Psoas muscle (tissue), 8 donors: ENCODE results near the gene PAPPA. TPM values are rescaled to one million over a fixed set of nuclear protein-coding genes. Genes with fewer than 3 reads are reported as not detected.

Source experiments
- ATAC-seq, 4 donors: fragments of 200-7000 bp; cut with Tn5 transposase; one replicate each; pipeline ENCODE4 v1.9.1; 2020; ENCODE audit warnings: moderate library complexity in 3 of 4, mild to moderate bottlenecking in 2 of 4
- DNase-seq, 2 donors: peaks; one replicate each; pipeline ENCODE4 v3.0.0-alpha.2; 2020
- H3K27ac ChIP-seq: fragments of 200-600 bp; one replicate; pipeline ENCODE4 v1.8.0; 2022
- H3K27me3 ChIP-seq, 3 donors: fragments of 200-600 bp in 1 of 3; one replicate each; pipeline versions ENCODE4 v1.6.1 to v1.8.0; 2013 to 2022; ENCODE audit warnings: low read length in 2 of 3, mild to moderate bottlenecking in 2 of 3, moderate library complexity in 1 of 3; ENCODE audit not compliant: insufficient read depth in 3 of 3
- H3K36me3 ChIP-seq, 2 donors: fragments of 200-600 bp in 1 of 2; one replicate each; pipeline versions ENCODE4 v1.6.1 to v1.8.0; 2013 to 2022; ENCODE audit warnings: low read depth in 1 of 2, mild to moderate bottlenecking in 1 of 2, moderate library complexity in 1 of 2; ENCODE audit not compliant: insufficient read depth in 1 of 2
- H3K4me1 ChIP-seq: fragments of 200-600 bp; one replicate; pipeline ENCODE4 v1.8.0; 2022
- H3K4me3 ChIP-seq: fragments of 200-600 bp; one replicate; pipeline ENCODE4 v1.8.0; 2022; ENCODE audit warnings: mild to moderate bottlenecking
- H3K9me3 ChIP-seq: fragments of 200-600 bp; one replicate; pipeline ENCODE4 v1.8.0; 2022
- CTCF ChIP-seq: fragments of 200-600 bp; IDR thresholded peaks from one replicate; pipeline ENCODE4 v1.8.0; 2022; ENCODE audit warnings: antibody characterized with exemption
- WGBS, 3 donors: extraction: QIAGEN DNeasy Blood & Tissue Kit; methylation state at CpG; one replicate each; pipeline versions ENCODE4 v1.1.6 to v1.1.7; 2013; 5-methylcytosine and 5-hydroxymethylcytosine counted together
- intact Hi-C, 2 donors: fragments of 100-400 bp; cut with DNase I; formaldehyde crosslinking; loops; one replicate each; pipeline versions ENCODE4 v1.11.0 to v1.14.2; 2022
- polyA plus RNA-seq, 3 donors: library from polyadenylated mRNA; stranded (reverse); fragments of 200-250 nt; gene quantifications; one replicate each; pipeline ENCODE4 v1.2.3, GENCODE V29; 2013
- total RNA-seq, 4 donors: library from RNA; stranded (reverse); fragmentation: NEBNext Ultra II Directional in 2 of 4; extraction: Animal tissue kit (Norgen Biotek cat#: 25700) in 2 of 4; gene quantifications; one replicate each; pipeline versions ENCODE4 v1.2.1 to v1.2.4, GENCODE V29; 2021 to 2023
- donor health status: healthy with polysubstance abuse.
- donor health status: DM: no; HTN: no; CAD: no; lungs with moderate emphysema.
- donor health status: Bipolar disorder and iron deficiency.
- donor health status: healthy.
- donor health status: DM: yes; HTN: yes; CAD: no.
- donor health status: DM: no; HTN: no; CAD: no.
- donor health status: DM: no; HTN: no; CAD: no.
- donor health status: DM: yes; HTN: yes; CAD: no.

The PAPPA gene
- total and polyA plus RNA-seq, 7 donors: 0.07 to 0.88 (median 0.61) TPM

- H3K4me1 ChIP-seq: no peaks in the 10 kb centered on the region
- intact Hi-C loops: loop anchor here in 1 of 2 donors (5.0 kb wide), 1 partner anchor 424 kb away; no protein-coding TSS in a partner anchor
- no peaks in the 10 kb centered on the region for H3K36me3 ChIP-seq
- H3K27ac ChIP-seq: no peak overlapping the region
- no peak for TF ChIP-seq CTCF
- DNase-seq (no peak), ATAC-seq (no peak)
- 76 to 87% (median 77%) methylated on average over 4 of the region's 4 CpGs for WGBS, 3 donors
- H3K4me3 ChIP-seq: no peak overlapping the region
- H3K27me3 ChIP-seq: peaks cover 0 to 15% (median 6%) of the 10 kb centered on the region in 3 donors
- no peaks in the 10 kb centered on the region for H3K9me3 ChIP-seq
Observed at GRCh38 chr9:116147821-116148220, 5.8 kb upstream of the PAPPA start.

DNA sequence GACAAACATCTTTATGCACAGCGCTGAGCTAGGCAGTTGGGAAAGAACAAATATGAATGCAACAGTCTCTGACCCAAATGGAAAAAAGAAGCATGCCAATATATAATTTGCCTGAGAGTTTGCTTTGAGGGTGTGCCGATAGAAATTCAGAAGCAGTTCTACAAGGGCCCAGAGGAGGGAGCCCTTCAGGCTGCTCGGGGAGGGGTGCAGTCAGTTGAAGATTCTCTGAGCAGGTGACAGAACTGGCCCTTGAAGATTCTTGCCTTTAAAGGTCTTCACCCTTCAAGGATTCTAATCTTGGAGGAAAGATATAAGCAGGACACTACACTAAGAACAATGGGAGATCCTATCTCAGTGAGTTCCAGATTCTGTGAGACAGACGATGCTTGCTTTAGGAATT is 3.7 kb upstream of the PAPPA start:
- peak; percentile 51 for TF ChIP-seq CTCF
- WGBS, 3 donors: 18 to 21% (median 20%) methylated on average over 4 of the region's 4 CpGs
- no peak for DNase-seq
- Histone ChIP-seq H3K9me3 (no peaks in the 10 kb centered on the region), H3K36me3 (no peaks in the 10 kb centered on the region), H3K27ac (no peak overlapping the region), H3K27me3 (peaks cover 3 to 29% (median 3%) of the 10 kb centered on the region in 3 donors), H3K4me3 (no peak overlapping the region), H3K4me1 (peaks cover 3% of the 10 kb centered on the region)
- intact Hi-C loops: loop anchor here (2.0 to 10.0 kb wide), 7 partner anchors 63 to 558 kb away; no protein-coding TSS in a partner anchor
- peak; percentile 60 to 82 (median 76) for ATAC-seq

GRCh38 chr9:116151199-116151598 is 2.4 kb upstream of the PAPPA start:
- intact Hi-C loops: loop anchor here (2.0 to 10.0 kb wide), 6 partner anchors 64 to 559 kb away; no protein-coding TSS in a partner anchor
- no peaks in the 10 kb centered on the region for H3K9me3 ChIP-seq
- H3K27me3 ChIP-seq: peaks cover 0 to 40% (median 3%) of the 10 kb centered on the region in 3 donors
- no peak for TF ChIP-seq CTCF
- no peak overlapping the region for H3K27ac ChIP-seq
- no peak overlapping the region for H3K4me3 ChIP-seq
- ATAC-seq (no peak), DNase-seq (no peak)
- 66 to 69% (median 66%) methylated on average over 4 of the region's 4 CpGs for WGBS, 3 donors
- H3K36me3 ChIP-seq: no peaks in the 10 kb centered on the region
- peaks cover 3% of the 10 kb centered on the region for H3K4me1 ChIP-seq

- Histone ChIP-seq H3K4me1 (peaks cover 10% of the 10 kb centered on the region), H3K27ac (no peak overlapping the region), H3K4me3 (no peak overlapping the region), H3K36me3 (no peaks in the 10 kb centered on the region), H3K9me3 (no peaks in the 10 kb centered on the region), H3K27me3 (peaks cover 0 to 40% (median 3%) of the 10 kb centered on the region in 3 donors)
- 40 to 42% (median 40%) methylated on average over 6 of the region's 6 CpGs for WGBS, 3 donors
- no peak for DNase-seq
- intact Hi-C loops: loop anchor here (2.0 to 10.0 kb wide), 7 partner anchors 65 to 560 kb away; no protein-coding TSS in a partner anchor
- no peak for TF ChIP-seq CTCF
- no peak for ATAC-seq
Observed at GRCh38 chr9:116151966-116152381, 1.6 kb upstream of the PAPPA start.

DNA sequence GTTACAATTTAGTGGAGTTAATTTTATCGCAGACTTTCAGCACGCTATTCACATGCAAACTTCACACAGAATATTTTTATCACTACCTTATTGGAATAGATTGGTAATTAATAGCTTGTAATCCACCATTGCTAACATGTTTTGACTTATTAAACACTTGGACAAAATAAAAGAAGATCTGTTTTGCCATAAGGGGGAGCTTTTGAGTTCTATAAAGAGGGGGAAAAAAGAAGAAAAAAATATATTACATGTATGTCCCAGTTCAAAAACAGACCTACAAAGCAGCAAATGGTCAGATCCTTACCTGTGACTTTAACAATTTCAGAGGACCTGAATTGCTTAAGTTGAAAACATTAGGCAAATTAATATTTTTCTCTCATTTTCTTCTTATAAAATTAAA is 1.2 kb upstream of the PAPPA start:
- Histone ChIP-seq H3K9me3 (no peaks in the 10 kb centered on the region), H3K4me1 (peaks cover 15% of the 10 kb centered on the region), H3K27me3 (peaks cover 0 to 40% (median 3%) of the 10 kb centered on the region in 3 donors), H3K27ac (no peak overlapping the region), H3K36me3 (no peaks in the 10 kb centered on the region), H3K4me3 (no peak overlapping the region)
- peak; percentile 27 for TF ChIP-seq CTCF
- DNase-seq (no peak), ATAC-seq (no peak)
- WGBS, 3 donors: 30 to 53% (median 44%) methylated on average over 2 of the region's 2 CpGs
- intact Hi-C loops: loop anchor here (2.0 to 10.0 kb wide), 6 partner anchors 65 to 560 kb away; no protein-coding TSS in a partner anchor
